GM12878 (cell line): Measurements from ENCODE around the gene LAMA2. TPM values are rescaled to one million over a fixed set of nuclear protein-coding genes. Genes with fewer than 3 reads are reported as not detected.

ENCODE experiments used
- ATAC-seq: fragments of 200-7000 bp; cut with Tn5 transposase; 3 replicates; pipeline ENCODE4 v1.9.1; 2020; ENCODE audit warnings: mild to moderate bottlenecking, moderate library complexity
- BruUV-seq: library from RNA; stranded (reverse); fragments of 400-500 nt; replicated peaks from 2 replicates; lab custom pipeline; 2021; lab: Mats Ljungman, UMichigan
- CTCF ChIA-PET: fragments of 300-600 bp; sonication (Branson Sonifier 250); formaldehyde crosslinking; extraction: SDS; loops from one replicate; lab custom pipeline; 2021; ENCODE audit warnings: inconsistent platforms; lab: Yijun Ruan, JAX
- POLR2A ChIA-PET: fragments of 350-600 bp; formaldehyde crosslinking; extraction: SDS; loops from one replicate; lab custom pipeline; 2021; ENCODE audit warnings: inconsistent platforms; lab: Charles Lee
- RAD21 ChIA-PET: fragments of 300-600 bp; sonication (Branson Sonifier 250); formaldehyde crosslinking; loops from one replicate; lab custom pipeline; 2023; ENCODE audit warnings: antibody characterized with exemption; ENCODE audit not compliant: unreplicated experiment; lab: Charles Lee
- SMC1A ChIA-PET: fragments of 300-600 bp; sonication (Branson Sonifier 250); formaldehyde crosslinking; loops from one replicate; lab custom pipeline; 2023; ENCODE audit not compliant: unreplicated experiment, uncharacterized antibody; lab: Charles Lee
- DNase-seq: peaks from one replicate; pipeline ENCODE4 v3.0.0-alpha.2; 2011; ENCODE audit warnings: low read depth, low spot score
- FAIRE-seq: peaks from 3 replicates; lab custom pipeline; 2011; peaks lifted over from hg19 to GRCh38; lab: Jason Lieb, UNC
- H2AFZ ChIP-seq: 2 replicates; pipeline ENCODE4 v1.6.0; 2011; ENCODE audit warnings: low read depth, low read length, control low read depth; ENCODE audit not compliant: control insufficient read depth
- H3K27ac ChIP-seq: 2 replicates; pipeline ENCODE4 v1.5.1; 2011; ENCODE audit warnings: control low read depth; ENCODE audit not compliant: control insufficient read depth, insufficient read depth
- H3K27me3 ChIP-seq, 2 experiments: replicated peaks in 1 of 2; 2 replicates each; pipeline versions ENCODE4 v1.6.0 to v1.6.1; 2011; ENCODE audit warnings: low read length in 1 of 2; ENCODE audit not compliant: control insufficient read depth in 2 of 2, insufficient read depth in 2 of 2
- H3K36me3 ChIP-seq, 2 experiments: 2 replicates each; pipeline ENCODE4 v1.5.1; 2011; ENCODE audit warnings: low read length in 1 of 2; ENCODE audit not compliant: control insufficient read depth in 2 of 2, insufficient read depth in 2 of 2
- H3K4me1 ChIP-seq: 2 replicates; pipeline ENCODE4 v1.6.1; 2011; ENCODE audit warnings: mild to moderate bottlenecking, low read length, moderate library complexity, mixed read lengths; ENCODE audit not compliant: control insufficient read depth, insufficient read depth
- H3K4me2 ChIP-seq: 2 replicates; pipeline ENCODE4 v1.6.0; 2011; ENCODE audit warnings: control low read depth; ENCODE audit not compliant: control insufficient read depth, insufficient read depth
- H3K4me3 ChIP-seq: fragments of 200-600 bp; sonication (generic); 2 replicates; pipeline ENCODE4 v1.5.1; 2016
- H3K79me2 ChIP-seq: 2 replicates; pipeline ENCODE4 v1.6.0; 2011; ENCODE audit warnings: low read length; ENCODE audit not compliant: control insufficient read depth, insufficient read depth
- H3K9ac ChIP-seq: 2 replicates; pipeline ENCODE4 v1.8.0; 2011; ENCODE audit warnings: low read length, control low read depth, mixed read lengths; ENCODE audit not compliant: control insufficient read depth, insufficient read depth
- H3K9me3 ChIP-seq: replicated peaks from 3 replicates; pipeline ENCODE4 v1.5.1; 2011; ENCODE audit warnings: mild to moderate bottlenecking, low read length; ENCODE audit not compliant: control insufficient read depth, insufficient read depth
- H4K20me1 ChIP-seq: 2 replicates; pipeline ENCODE4 v1.6.0; 2011; ENCODE audit not compliant: control insufficient read depth, insufficient read depth
- CBX5 ChIP-seq: sonication (generic); IDR thresholded peaks from 2 replicates; pipeline ENCODE4 v1.6.1; 2016; ENCODE audit warnings: low read depth, moderate library complexity, mild to moderate bottlenecking, inconsistent platforms
- NFXL1 ChIP-seq: fragments of 450-650 bp; IDR thresholded peaks from 2 replicates; pipeline ENCODE4 v1.6.1; 2017; ENCODE audit warnings: antibody characterized with exemption, mild to moderate bottlenecking, borderline replicate concordance
- NFYA ChIP-seq: IDR thresholded peaks from 2 replicates; pipeline ENCODE4 v1.6.1; 2011; ENCODE audit warnings: low read depth, mild to moderate bottlenecking, low read length, improper control_type of control experiment, borderline replicate concordance
- NR2C2 ChIP-seq: IDR thresholded peaks from 2 replicates; pipeline ENCODE4 v1.6.1; 2011; ENCODE audit warnings: borderline replicate concordance, low read depth; ENCODE audit not compliant: control insufficient read depth, insufficient read length
- RFX5 ChIP-seq: IDR thresholded peaks from 2 replicates; pipeline ENCODE4 v1.6.1; 2011; ENCODE audit warnings: low read depth, low read length, improper control_type of control experiment
- RUNX3 ChIP-seq: IDR thresholded peaks from 2 replicates; pipeline ENCODE4 v1.6.1; 2012; ENCODE audit warnings: low read length, inconsistent platforms
- SREBF1 ChIP-seq: IDR thresholded peaks from 2 replicates; pipeline ENCODE4 v1.6.1; 2012; ENCODE audit warnings: mild to moderate bottlenecking, low read length
- TCF12 ChIP-seq: IDR thresholded peaks from 2 replicates; pipeline ENCODE4 v1.6.1; 2011; ENCODE audit warnings: low read depth, mild to moderate bottlenecking, low read length
- TCF3 ChIP-seq: IDR thresholded peaks from 2 replicates; pipeline ENCODE4 v1.6.1; 2012; ENCODE audit warnings: low read depth, mild to moderate bottlenecking, low read length, borderline replicate concordance; ENCODE audit not compliant: insufficient read depth
- WGBS: methylation state at CpG from one replicate; pipeline ENCODE4 v1.1.6; 2016; ENCODE audit warnings: low lambda C conversion rate; ENCODE audit not compliant: insufficient replicate concordance, insufficient coverage; ENCODE audit errors: missing lambda C conversion rate; 5-methylcytosine and 5-hydroxymethylcytosine counted together
- in situ Hi-C: fragments of 300-500 bp; cut with MboI; formaldehyde crosslinking; loops from 9 replicates; pipeline ENCODE4 v1.14.3; 2018; ENCODE audit warnings: mixed read lengths
- intact Hi-C: fragments of 100-400 bp; cut with micrococcal nuclease; formaldehyde crosslinking; loops from one replicate; pipeline ENCODE4 v1.14.2; 2022; ENCODE audit not compliant: unreplicated experiment
- polyA plus RNA-seq, 11 experiments: library from polyadenylated mRNA; depleted of rRNA in 4 of 11; unstranded in 6 of 11; stranded (reverse) in 5 of 11; fragments of >200 nt; fragmentation: Nextera tagmentation in 4 of 11; fragmentation: Illumina TruSeq in 1 of 11; extraction: Ambion mirVana in 4 of 11; extraction: Trizol in 1 of 11; gene quantifications; 1 replicate in 1 of 11; 2 replicates in 10 of 11; pipeline versions ENCODE4 v1.2.1 to v1.2.3, GENCODE V29; 2011 to 2016; ENCODE audit warnings: inconsistent platforms in 2 of 11, missing spikeins in 2 of 11, low read depth in 1 of 11
- total RNA-seq, 4 experiments: library from RNA; depleted of rRNA in 3 of 4; stranded (reverse); fragments of >200 nt in 3 of 4; fragmentation: Illumina TruSeq in 1 of 4; extraction: Trizol in 1 of 4; gene quantifications; 2 replicates each; pipeline versions ENCODE4 v1.2.1 to v1.2.3, GENCODE V29; 2013 to 2021
- TF ChIP-seq, protein P1 (sequence below): fragments of 450-650 bp; IDR thresholded peaks from 2 replicates; pipeline ENCODE4 v1.6.1; 2017; ENCODE audit warnings: antibody characterized with exemption, mild to moderate bottlenecking, moderate library complexity
- TF ChIP-seq, protein P2 (sequence below): fragments of 450-650 bp; IDR thresholded peaks from 2 replicates; pipeline ENCODE4 v1.6.1; 2016; ENCODE audit warnings: mild to moderate bottlenecking, moderate library complexity, borderline replicate concordance
- TF ChIP-seq, protein P3 (sequence below): IDR thresholded peaks from 2 replicates; pipeline ENCODE4 v1.6.1; 2012; ENCODE audit warnings: improper control_type of control experiment, low read depth, low read length; ENCODE audit not compliant: insufficient replicate concordance

Gene LAMA2
- total and polyA plus RNA-seq, 10 of the 15 experiments (the other 5 are each of a cell fraction or from before 2014, with no cell fraction given), result 0.04 to 2.0 (median 0.37) TPM; not detected in 1

DNA sequence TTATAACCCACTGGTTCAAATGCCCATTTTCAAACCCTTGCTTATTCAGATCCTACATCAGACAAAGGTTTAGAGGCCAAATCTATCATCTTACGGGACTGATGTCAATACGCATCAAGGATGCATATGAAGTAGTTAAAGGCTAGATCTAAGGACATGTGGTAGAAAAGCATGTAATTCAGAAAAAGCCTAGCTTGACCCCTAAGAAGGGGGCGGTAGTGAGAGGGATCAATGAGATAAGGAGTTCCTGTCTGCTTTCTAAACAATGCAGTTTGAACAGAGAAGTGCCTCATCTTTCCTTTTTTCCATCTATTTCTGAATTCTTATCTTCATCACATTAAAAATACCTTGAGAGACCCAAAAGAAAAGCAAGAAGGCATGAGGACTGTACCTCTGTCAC is 589.3 kb downstream of the LAMA2 start:
- Histone ChIP-seq H3K79me2 (no peaks in the 10 kb centered on the region), H3K4me3 (no peak overlapping the region), H3K4me1 (no peaks in the 10 kb centered on the region), H2AFZ (no peak overlapping the region), H3K27me3 (no peaks in the 10 kb centered on the region; a peak in 2 of 4 replicates), H3K4me2 (no peak overlapping the region), H3K27ac (no peak overlapping the region), H4K20me1 (no peaks in the 10 kb centered on the region), H3K9ac (no peak overlapping the region), H3K9me3 (no peaks in the 10 kb centered on the region), H3K36me3 (no peaks in the 10 kb centered on the region)
- ChIA-PET CTCF (interaction anchor here (1.4 kb wide), 1 partner anchor 27 kb away, joined by 3 read pairs; no protein-coding TSS in a partner anchor), RAD21 (no interaction called here), SMC1A (no interaction called here), POLR2A (no interaction called here)
- in situ Hi-C loops, result no loop called here
- ATAC-seq, result no peak
- 65% methylated on average over 3 of the region's 3 CpGs for WGBS
- BruUV-seq, result no TSS peak
- intact Hi-C loops, result no loop called here
- no peak for FAIRE-seq
- DNase-seq, result no peak
- TF ChIP-seq TCF12 (no peak), CBX5 (no peak), RUNX3 (no peak), SREBF1 (no peak), TCF3 (no peak), NFYA (no peak), RFX5 (no peak), NR2C2 (no peak), NFXL1 (no peak)
- TF ChIP-seq, protein P1, sequence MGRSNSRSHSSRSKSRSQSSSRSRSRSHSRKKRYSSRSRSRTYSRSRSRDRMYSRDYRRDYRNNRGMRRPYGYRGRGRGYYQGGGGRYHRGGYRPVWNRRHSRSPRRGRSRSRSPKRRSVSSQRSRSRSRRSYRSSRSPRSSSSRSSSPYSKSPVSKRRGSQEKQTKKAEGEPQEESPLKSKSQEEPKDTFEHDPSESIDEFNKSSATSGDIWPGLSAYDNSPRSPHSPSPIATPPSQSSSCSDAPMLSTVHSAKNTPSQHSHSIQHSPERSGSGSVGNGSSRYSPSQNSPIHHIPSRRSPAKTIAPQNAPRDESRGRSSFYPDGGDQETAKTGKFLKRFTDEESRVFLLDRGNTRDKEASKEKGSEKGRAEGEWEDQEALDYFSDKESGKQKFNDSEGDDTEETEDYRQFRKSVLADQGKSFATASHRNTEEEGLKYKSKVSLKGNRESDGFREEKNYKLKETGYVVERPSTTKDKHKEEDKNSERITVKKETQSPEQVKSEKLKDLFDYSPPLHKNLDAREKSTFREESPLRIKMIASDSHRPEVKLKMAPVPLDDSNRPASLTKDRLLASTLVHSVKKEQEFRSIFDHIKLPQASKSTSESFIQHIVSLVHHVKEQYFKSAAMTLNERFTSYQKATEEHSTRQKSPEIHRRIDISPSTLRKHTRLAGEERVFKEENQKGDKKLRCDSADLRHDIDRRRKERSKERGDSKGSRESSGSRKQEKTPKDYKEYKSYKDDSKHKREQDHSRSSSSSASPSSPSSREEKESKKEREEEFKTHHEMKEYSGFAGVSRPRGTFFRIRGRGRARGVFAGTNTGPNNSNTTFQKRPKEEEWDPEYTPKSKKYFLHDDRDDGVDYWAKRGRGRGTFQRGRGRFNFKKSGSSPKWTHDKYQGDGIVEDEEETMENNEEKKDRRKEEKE, result no peak
- TF ChIP-seq, protein P2, sequence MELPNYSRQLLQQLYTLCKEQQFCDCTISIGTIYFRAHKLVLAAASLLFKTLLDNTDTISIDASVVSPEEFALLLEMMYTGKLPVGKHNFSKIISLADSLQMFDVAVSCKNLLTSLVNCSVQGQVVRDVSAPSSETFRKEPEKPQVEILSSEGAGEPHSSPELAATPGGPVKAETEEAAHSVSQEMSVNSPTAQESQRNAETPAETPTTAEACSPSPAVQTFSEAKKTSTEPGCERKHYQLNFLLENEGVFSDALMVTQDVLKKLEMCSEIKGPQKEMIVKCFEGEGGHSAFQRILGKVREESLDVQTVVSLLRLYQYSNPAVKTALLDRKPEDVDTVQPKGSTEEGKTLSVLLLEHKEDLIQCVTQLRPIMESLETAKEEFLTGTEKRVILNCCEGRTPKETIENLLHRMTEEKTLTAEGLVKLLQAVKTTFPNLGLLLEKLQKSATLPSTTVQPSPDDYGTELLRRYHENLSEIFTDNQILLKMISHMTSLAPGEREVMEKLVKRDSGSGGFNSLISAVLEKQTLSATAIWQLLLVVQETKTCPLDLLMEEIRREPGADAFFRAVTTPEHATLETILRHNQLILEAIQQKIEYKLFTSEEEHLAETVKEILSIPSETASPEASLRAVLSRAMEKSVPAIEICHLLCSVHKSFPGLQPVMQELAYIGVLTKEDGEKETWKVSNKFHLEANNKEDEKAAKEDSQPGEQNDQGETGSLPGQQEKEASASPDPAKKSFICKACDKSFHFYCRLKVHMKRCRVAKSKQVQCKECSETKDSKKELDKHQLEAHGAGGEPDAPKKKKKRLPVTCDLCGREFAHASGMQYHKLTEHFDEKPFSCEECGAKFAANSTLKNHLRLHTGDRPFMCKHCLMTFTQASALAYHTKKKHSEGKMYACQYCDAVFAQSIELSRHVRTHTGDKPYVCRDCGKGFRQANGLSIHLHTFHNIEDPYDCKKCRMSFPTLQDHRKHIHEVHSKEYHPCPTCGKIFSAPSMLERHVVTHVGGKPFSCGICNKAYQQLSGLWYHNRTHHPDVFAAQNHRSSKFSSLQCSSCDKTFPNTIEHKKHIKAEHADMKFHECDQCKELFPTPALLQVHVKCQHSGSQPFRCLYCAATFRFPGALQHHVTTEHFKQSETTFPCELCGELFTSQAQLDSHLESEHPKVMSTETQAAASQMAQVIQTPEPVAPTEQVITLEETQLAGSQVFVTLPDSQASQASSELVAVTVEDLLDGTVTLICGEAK, result no peak
- TF ChIP-seq, protein P3, sequence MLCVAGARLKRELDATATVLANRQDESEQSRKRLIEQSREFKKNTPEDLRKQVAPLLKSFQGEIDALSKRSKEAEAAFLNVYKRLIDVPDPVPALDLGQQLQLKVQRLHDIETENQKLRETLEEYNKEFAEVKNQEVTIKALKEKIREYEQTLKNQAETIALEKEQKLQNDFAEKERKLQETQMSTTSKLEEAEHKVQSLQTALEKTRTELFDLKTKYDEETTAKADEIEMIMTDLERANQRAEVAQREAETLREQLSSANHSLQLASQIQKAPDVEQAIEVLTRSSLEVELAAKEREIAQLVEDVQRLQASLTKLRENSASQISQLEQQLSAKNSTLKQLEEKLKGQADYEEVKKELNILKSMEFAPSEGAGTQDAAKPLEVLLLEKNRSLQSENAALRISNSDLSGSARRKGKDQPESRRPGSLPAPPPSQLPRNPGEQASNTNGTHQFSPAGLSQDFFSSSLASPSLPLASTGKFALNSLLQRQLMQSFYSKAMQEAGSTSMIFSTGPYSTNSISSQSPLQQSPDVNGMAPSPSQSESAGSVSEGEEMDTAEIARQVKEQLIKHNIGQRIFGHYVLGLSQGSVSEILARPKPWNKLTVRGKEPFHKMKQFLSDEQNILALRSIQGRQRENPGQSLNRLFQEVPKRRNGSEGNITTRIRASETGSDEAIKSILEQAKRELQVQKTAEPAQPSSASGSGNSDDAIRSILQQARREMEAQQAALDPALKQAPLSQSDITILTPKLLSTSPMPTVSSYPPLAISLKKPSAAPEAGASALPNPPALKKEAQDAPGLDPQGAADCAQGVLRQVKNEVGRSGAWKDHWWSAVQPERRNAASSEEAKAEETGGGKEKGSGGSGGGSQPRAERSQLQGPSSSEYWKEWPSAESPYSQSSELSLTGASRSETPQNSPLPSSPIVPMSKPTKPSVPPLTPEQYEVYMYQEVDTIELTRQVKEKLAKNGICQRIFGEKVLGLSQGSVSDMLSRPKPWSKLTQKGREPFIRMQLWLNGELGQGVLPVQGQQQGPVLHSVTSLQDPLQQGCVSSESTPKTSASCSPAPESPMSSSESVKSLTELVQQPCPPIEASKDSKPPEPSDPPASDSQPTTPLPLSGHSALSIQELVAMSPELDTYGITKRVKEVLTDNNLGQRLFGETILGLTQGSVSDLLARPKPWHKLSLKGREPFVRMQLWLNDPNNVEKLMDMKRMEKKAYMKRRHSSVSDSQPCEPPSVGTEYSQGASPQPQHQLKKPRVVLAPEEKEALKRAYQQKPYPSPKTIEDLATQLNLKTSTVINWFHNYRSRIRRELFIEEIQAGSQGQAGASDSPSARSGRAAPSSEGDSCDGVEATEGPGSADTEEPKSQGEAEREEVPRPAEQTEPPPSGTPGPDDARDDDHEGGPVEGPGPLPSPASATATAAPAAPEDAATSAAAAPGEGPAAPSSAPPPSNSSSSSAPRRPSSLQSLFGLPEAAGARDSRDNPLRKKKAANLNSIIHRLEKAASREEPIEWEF, result no peak
